DMS114 treated with DMSO at 0.1 percent for 48 hours (cell line): Measurements from ENCODE around the gene CRYBA2.

Experiments used
- DNase-seq: peaks from one replicate; lab custom pipeline; 2025; ENCODE audit not compliant: unreplicated experiment; lab: John Stamatoyannopoulos, UW

The CRYBA2 gene

DNA sequence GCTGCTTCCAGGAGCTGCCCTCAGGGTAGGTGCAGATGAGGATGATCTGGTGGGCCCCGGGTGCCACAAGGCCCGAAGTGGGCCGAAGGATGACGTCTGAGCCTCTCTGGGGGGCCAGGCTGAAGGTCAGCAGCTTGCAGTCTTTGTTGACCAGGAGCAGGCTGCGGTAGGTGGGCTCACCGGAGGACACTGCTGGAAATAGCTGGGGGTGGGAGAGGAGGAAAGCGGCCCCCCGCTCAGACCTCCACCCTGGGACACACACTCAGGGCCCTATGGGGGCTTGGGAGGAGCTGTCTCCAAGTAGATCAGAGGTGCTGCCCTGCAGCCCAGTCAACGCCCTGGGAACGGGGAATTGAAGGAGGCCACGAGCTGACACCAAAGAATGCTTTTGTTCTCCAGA is 30.8 kb upstream of the CRYBA2 start:
- DNase-seq, result no peak

DNA sequence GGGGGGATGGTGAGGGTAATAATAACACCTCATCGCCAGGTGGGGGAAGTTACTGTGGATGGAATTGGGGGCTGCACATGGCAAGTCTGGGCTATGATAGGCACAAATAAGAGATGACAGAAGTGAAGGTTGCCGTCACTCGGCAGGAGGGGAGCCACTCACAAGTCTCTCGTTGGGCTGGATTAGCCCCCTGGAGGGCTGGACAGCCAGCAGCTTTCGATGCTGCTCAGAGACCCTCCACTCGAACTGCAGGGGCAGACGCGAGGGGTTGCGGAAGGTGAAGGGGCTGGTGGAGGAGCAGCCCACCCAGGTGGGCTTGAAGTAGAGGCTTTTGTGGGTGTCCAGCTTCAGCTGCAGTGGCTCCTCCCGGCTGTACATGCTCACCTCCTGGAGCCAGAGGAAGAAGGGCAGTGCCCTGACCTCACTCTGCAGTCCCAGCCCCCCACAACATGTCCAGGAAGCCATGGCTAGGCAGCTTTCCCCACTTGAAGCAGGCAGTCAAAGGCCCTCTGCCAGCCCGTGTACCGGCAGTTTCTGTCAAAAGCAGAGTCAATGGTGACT is 29.9 kb upstream of the CRYBA2 start:
- DNase-seq, result no peak

DNA sequence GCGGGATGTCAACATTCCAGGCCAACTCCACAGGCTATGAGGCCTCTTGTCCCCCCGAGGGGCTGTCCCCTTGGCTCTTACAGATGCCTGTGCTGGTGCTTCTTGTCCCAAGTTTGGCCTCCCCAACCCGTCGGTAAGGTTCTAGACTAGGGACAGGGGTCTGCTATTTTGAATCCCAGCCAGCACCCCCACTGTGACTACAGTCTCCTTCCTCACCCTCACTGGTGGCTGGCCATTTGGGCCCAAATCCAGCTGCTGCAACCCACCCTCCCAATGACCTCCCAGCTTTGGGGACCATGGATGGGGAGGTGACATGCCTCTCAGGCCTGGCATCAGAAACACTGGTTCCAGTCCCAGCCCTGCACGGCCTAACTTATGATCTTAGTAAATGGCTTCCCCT is 29.4 kb upstream of the CRYBA2 start:
- DNase-seq, result no peak

DNA sequence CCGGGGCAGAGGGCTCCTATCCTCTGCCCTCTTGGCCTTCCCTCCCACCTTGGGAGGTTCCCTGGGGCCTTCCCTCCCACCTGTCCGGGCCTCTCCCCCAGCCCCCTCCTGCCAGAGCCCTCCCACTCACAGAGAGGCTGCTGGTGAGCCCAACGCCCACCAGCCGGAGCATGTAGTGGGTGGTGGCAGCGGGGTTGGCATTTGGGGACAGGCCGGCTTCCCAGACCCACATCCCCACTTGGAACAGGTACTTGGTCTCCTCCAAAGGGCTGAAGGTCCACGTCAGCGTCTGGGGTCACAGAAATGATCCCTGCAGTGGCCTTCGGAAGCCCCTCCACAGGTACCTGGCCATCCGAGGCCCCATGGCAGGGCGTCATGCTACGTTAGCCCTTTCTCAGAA is 28.8 kb upstream of the CRYBA2 start:
- DNase-seq, result no peak

DNA sequence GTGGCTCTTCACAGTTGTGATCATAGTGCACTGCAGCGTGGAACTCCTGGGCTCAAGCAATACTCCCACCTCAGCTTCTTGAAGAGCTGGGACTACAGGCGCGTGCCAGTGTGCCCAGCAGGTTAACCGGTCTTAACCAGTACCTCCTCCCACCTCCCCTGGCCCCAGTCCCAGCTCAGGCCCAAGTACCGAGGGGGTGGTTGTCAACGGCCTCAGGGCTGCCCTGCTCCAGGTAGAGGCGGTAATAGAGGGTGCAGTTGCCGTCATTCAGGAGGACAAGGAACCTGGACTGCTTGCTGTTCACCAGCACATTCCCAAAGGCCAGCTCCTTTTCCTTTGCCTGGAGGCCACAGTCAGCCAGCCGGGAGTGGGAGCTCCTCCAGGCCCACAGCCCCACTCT is 28.4 kb upstream of the CRYBA2 start:
- DNase-seq, result no peak

DNA sequence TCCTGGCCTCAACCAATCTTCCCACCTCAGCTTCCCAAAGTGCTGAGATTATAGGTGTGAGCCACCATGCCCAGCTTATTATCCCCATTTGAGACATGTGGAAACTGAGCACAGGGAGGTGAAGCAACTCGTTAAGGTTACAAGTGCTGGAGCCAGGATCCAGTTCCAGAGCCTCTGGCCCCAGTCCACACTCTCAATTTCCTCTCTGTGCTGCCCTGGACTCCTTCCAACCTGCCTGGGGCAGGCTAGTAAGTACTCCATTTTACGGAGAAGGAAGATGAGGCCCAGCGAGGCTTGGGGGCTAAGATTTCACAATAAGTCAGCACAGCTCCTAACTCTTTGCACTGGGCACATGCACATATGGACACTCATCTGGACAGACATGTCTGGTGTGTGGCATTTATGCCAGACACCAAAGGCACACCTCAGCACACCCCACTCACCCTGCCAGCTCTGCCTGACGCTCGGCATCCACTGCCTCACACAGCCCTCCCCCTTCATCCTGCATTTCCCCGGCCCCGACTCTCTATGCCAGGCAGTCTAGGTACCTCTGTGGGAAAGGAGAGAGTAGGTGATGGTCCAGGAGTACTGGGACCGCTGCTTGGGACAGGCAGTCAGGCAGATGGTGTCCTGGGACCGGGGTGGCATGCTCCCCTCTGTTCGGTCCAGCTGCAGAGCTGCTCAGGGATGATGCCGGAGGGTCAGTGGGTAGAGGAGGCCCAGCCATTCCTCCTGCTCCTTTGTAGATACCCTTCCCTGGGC is 27.6 kb upstream of the CRYBA2 start:
- no peak for DNase-seq

DNA sequence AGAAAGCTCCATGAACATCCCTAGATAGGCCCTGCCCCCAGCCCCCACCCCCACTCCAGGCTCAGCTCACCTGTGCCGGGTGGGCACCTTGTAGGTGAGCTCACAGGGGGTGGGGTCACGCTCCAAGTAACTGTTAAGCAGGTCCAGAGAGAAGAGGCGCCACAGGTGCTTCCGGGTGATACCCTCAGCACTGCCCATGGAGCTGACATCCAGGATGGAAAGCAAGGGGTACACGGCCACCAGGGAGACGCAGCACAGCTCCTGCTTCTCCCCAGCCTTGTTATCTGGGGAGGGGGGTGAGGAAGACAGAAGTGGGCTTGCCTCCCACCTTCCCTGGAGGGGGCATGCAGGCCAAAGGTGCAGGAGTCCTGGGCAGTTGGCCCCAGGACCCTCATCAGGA is 26.2 kb upstream of the CRYBA2 start:
- no peak for DNase-seq

DNA sequence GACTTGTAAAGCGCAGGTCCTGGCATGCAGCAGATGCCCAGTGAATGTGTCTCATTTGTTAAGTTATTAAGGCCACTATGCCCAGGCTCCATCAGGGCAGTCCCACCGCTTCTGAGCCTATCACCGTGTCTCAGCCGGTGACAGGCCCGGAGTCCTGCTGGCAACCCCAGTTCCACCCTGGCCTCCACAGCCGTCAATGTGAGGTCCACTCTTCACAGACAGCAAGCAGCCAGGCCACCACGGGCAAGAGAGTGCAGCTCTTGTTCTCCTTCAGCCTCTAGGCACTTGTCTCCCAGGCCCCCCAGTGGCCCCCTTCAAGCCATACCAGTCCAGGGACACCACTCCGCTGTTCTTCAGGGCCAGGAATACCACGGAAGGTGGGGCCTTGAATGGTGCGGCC is 25.5 kb upstream of the CRYBA2 start:
- no peak for DNase-seq

DNA sequence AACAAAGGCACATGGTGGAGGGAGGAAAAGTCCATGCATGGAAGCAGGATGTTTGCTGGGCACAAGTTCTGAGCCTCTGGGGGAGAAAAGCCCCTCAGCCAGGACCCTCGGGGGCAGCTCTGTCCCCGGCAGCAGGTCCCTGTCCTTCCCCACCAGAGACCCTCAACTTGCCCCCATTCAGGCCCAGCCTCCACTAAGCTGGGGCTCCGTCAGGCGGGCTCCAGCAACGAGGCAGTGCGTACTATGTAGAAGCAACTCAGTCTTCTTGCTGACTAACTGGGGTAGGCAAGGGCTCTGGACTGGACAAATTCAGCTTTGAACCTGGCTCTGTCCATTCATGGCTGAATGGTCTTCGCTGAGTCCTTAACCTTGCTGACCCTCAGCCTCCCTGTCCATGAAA is 25.1 kb upstream of the CRYBA2 start:
- DNase-seq, result no peak

DNA sequence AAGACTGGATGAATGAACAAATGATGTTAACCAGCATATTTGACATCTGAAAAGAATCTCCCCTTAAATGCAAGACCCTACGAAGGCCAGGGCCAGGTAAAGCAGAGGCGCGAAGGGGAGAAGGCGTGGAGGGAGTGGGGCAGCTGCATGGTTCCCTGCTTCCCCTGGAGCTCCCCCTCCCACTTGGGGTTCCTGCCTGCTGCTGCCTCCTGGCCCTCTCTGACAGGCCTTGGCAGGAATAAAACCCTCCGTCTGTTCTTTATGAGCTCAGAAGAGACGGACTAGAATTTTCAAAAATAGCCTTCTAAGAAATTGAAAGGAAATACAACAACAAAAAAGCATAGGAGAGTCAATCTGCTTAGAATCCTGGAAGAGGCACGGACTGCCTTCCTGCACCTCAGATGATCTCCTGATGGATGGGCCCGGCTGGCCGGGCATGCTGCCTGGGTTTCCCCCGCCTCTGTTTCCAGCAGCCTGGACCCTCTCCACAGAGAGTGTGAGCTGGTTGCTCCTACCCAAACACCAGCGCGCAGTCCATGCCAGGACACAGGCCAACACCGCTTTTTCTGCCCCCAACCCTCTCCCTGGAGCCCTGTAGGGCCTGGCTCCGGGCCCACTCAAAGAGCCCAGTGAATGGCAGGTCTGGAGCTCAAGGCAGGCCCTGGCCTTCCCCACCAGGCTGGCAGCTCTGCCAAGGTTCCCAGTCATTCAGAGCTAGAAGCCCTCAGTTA is 24.1 kb upstream of the CRYBA2 start:
- DNase-seq, result no peak

DNA sequence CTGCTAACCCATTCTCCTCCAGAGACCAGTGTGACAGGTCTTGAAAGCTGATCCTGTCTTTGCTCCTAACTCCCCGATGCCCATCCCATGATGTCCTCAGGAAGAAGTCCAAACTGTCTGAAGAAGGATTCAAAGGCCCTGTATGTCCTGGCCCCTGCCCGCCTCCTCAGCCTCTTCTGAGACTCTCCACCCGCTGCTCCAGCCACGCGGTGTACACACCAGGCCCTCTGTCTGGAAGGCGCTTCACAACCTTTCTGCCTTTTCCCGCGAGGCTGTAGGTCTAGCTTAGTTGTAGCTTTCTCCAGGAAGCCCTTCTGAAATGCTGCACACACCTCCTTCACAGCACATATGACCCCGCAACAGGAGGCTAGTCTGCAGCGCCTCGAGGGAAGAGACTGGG is 23.5 kb upstream of the CRYBA2 start:
- no peak for DNase-seq

DNA sequence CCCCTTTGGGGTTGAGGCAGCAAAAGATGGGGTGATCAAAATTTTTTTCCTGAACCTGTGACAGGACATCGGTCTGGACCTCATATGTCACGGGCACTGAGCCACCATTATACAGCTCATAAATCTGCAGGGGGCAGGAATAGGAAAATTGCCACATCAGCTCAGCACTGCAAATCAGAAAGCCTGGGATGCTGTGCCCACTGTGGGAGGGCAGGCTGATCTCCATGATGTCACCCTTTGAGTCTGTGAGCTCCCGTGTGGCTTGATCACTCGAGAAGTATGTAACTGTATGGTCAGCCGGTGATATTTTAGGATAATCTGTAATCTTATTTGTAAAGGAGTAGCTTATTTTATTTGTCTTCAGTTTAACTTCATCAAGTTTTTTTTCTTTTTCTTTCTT is 17.7 kb upstream of the CRYBA2 start:
- no peak for DNase-seq

DNA sequence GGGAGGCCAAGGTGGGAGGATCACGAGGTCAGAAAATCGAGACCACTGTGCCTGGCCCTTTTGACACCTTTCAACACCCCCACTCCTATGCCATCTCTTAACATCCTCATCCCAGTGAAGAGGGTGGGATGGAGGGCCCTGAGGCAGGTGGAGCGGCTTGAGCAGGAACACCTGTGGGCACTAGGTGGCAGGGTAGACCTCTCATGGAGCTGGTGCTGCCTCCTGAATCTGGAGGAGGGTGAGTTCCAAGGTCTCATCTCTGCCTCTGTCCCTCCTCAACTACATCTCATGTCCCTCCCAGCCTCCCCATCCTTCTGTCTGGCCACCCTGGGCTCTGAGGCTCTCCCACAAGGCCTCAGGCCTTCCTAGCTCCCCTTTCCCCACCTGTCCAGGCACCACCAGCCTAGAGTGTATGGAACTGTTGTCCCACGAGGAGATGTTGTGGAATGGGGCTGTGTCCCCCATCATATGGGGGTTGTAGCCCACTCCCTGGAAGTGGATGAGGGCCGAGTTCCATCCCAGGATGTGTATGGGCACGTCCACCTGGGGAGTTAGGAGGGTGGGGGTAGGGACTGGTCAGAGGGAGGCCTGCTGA is 17.0 kb upstream of the CRYBA2 start:
- no peak for DNase-seq

DNA sequence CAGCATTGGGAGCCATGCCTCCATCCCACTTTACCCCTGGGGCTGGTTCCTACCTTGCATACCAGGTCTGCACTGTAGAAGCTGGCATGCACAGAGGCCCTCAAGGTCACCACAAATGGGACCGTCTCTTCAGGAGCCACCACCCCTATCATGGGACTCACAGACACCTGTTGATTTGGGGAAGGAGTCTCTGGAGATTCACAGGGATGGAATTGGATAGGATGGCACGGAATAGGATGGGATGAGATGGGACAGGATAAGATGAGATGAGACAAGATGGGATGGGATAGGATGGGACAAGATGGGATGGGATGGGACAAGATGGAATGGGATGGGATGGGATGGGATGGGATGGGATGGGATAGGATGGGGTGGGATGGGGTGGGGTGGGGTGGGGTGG is 16.1 kb upstream of the CRYBA2 start:
- DNase-seq, result no peak

DNA sequence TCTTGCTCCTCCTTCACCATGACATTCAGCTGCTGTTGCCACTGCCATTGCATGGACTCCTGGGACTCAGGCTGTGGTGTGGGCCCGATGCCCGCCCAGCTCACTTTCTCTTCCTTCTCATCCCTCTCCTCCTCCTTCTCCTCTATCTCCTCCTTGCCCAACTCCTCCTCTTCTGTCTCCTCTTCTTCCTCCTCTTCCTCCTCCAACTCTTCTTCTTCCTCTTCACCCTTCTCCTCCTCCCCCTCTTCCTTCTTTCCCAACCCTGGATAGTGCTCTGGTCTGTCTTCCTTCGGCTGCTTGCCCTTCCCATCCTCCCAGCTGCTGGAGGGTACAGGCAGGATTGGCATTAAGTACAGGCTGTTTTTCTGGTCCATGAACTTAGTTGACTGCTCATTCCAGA is 10.8 kb upstream of the CRYBA2 start:
- DNase-seq, result no peak

DNA sequence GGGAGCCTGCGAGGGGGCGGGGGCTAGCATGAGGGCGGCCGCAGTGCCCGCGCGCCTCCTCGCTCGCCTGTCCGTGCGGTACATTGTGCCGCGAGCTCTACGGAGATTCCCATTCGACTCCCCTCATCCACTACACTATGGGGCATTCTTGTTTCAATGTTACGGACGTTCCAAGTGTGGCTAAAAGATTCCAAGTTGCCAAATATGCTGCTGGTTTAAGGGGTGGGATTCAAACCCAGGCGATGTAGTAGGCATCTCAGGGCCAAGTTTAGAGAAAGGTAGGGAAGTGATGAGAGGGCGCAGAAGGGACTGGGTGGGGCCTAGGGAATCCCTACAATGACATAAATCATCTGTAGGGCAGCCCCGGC is 10.0 kb upstream of the CRYBA2 start:
- no peak for DNase-seq

DNA sequence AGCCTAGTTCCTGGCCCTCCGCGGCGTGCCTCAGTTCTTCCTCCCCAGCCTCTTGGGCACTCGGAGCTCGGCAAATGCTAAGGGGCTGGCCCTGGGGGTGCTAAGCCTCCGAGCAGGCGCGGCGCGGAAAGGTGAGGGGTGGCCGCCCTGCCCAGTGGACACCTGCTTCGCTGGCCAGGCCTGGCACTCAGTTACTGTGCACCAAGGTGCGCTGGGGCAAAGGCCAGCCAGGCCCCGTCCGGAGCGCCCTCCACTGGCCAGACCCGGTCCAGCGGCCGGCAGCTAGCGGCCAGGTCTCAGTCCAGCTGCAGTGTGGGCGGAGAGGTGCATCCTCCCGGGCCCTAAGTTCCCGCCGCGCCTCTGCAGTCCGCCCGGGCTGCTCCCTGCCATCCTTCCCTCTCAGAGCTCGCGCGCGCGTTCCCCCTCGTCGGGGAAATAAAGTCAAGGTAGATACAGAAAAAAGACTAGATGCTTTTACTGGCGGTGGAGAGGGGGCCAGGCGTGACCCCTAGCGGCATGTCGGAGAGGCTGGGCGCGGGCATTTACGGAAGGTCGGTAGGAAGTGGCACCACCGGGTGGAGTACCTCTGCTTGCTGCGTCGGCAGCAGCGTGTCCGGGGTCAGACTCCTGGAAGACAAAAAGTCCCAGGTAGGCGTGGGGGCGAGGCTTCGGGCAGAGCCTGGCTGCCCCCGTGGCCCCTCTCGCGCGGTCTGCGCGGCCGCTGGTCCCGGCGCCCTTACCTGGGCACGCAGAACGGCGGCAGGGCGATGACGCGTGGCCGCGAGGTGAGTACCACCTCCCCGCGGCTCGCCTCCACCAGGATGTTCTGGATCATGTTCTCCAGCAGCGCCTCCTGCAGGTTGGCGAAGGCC is 9.4 kb upstream of the CRYBA2 start:
- no peak for DNase-seq

DNA sequence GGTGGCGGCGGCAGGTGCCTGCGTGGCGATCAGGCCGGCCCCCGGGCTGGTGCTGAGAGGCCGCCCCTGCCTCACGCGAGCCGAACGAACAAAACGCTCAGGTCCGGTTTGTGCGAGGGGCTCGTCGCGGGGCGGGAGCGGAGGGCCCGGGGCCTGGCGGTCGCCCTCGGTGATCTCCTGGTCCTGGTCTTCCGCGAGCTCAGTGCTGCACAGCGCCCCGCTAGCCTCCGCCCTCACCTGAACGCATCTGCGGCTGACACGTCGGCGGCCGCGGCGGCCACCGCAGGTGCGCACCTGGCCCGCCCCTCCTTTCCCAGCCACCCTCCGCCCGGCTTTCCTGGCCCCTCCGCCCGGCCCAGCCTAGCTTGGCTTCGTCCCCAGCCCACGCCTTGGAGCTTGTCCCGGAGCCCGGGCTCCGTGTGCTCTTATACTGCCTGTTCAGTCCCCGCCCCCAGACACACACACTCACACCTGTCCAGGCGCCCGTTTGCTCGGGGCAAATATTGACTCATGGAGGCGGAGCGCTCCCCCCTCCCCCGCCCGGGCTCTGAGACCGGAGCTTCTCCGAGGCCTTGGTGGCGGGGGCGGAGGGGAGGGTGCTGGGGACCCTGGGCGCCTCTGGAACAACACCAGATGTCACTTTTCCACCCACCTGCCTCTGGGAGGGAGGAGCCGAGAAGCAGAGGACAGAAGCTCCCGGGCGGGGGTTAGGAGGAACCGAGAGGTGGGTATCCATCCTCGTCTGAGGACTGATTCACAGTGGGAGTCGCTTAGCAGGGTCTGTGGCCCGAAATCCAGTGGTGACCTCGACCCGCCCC is 8.6 kb upstream of the CRYBA2 start:
- DNase-seq, result no peak

DNA sequence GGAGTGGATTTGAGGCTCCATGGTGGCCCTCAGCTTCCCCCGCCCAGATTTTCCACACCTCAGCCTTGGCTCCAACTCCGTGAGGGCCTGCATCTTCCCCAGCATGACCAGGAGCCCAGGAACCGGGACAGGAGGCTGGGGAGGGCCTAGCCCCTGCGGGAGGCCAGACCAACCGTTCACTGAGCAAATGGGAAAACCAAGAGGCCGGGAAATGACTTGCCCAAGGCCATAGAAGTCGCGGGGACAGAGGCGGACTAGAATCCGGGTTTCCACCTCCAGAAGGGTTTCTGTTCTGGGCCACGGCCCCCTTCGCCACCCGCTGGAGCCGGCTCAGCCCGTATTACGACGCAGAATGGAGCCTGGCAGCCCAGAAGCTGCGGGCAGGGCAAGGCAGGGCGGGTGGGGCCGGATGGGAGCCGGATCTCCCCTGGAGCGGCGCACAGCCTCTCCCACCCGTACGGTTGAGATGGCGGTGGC is 7.9 kb upstream of the CRYBA2 start:
- no peak for DNase-seq

DNA sequence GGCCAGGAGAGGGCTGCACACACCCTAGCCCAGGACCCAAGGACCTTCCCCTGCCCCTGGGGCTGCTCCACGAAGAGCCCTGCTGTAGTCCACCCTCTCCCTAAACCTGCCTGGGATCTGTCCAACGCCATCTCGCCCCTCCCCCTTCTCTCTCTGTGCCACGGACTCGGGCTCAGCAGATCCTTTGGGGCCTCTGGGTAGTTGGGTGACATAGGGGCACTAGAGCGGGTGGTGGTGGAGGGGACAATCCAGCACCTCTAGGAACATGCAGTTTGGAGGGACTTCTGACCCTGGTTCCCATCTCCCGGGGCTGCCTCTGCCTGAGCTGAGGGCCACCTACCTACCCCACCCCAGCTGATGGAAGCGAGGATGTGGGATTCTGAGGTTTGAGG is 7.3 kb upstream of the CRYBA2 start:
- DNase-seq, result no peak
